ENCODE results near the gene IL13.
"Not testable (repeated sequence)": the region's sequence is repeated elsewhere in the genome, so short reads cannot be mapped to it uniquely, and the experiment has no call there.

The IL13 gene

DNA sequence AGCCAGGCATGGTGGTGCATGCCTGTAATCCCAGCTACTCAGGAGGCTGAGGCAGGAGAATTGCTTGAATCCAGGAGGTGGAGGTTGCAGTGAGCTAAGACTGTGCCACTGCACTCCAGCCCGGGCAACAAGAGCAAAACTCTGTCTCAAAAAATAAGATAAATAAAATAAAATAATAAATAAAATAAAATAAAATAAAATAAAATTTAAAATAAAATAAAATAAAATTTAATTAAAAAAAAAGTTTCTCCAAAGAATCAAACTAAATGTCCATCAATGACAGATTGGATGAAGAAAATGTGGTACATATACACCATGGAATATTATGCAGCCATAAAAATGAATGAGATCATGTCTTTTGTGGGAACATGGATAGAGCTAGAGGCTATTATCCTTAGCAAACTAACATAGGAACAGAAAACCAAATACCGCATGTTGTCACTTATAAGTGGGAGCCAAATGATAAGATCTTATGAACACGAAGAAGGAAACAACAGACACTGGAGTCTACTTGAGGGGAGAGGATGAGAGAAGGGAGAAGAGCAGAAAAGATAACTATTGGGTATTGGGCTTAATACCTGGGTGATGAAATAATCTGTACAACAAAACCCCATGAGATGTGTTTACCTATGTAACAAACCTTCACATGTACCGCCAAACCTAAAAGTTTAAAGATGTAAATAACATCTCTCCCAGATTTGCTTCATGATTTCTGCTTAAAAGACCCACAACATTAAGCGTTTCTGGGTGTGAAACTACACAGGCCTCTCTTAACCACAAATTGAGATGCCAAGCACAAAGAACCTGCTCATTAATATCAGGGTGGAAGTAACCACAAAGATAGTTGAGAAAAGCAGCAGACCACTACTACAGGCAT is 34.0 kb downstream of the IL13 start:
- DNase-seq: not testable (repeated sequence)

DNA sequence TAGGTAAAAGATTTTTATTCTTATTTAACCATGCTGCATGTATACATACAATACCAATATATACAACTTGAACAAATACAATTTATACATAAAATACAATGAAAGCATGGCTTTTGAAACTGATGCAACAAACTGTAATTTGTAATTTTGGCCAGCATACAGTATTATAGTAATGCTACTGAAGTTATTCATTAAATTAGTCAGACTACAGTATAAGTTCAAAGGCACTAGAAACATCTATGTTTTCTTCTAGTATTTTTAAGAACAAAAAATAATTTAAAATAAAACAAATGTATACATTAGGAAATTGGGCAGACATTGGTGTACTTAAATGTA is 34.6 kb downstream of the IL13 start:
- DNase-seq: no peak

DNA sequence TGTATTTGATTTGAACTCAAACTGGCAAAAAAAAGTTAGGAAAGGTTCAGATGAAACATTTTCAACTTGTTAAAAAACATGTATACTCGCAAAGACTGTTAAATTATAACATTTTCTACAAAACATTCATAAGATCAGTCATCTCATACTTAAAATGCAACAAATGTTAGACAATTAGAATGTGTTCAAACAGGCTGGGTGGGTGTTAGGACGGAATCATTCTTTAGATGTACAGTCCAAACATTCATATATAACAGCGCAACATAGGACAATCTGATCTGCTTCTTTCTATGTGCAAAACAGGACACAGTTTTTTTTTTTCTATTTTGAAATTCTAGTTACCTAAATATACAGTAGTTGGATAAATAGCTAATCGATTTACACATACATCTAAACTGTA is 38.0 kb downstream of the IL13 start:
- no peak for DNase-seq

DNA sequence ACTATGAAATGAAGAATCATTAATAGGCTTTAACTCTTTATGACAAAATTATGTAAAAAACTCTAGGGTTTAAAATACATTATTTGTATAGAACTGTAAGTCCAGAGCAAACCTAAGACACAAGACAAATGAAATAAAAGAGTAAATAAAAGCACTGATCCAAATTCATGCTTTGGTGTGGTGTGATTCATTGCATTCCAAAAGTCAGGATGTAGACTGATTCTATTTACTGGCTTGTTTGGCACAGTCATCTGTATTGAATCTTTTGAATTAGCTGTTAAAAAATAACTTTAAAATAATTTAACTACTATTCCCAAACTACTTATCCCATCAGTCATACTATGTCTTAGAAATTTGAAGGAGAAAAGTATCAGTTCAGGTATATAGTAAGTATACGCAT is 46.9 kb downstream of the IL13 start:
- DNase-seq: no peak

DNA sequence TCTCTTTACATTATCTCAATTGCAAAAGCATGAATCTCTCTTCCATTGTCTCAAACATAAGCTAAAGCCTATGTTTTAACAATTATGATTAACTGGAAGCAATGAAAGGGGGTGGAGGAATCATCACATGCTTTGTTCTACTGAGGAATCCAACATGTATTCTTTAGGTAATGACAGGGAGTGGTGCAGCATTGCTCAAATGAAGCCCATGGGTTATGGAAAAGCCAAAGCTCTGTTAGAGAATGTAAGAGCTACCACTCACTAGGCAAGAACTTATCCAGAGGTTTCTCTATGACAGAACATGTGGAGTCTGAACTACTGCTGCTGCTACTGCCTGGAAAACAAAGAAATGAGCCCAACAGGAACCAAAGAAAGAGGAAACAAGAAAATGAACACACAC is 50.7 kb downstream of the IL13 start:
- no peak for DNase-seq
